DND-41 (cell line): ENCODE measurements around the gene JMJD1C.

Source experiments
- ATAC-seq: fragments of 200-7000 bp; cut with Tn5 transposase; 3 replicates; pipeline ENCODE4 v1.9.1; 2021; ENCODE audit warnings: low read depth; ENCODE audit not compliant: insufficient read depth
- DNase-seq: peaks from one replicate; pipeline ENCODE4 v3.0.0-alpha.2; 2020
- H2AFZ ChIP-seq: 2 replicates; pipeline ENCODE4 v1.6.0; 2012; ENCODE audit warnings: low read depth, low read length
- H3K27ac ChIP-seq: 2 replicates; pipeline ENCODE4 v1.5.1; 2012; ENCODE audit warnings: low read length, inconsistent platforms
- H3K27me3 ChIP-seq: fragments of 200-600 bp; sonication (generic); 2 replicates; pipeline ENCODE4 v1.6.0; 2012; ENCODE audit warnings: low read length, mild to moderate bottlenecking, inconsistent platforms; ENCODE audit not compliant: insufficient read depth, poor library complexity
- H3K36me3 ChIP-seq: 2 replicates; pipeline ENCODE4 v1.5.1; 2012; ENCODE audit warnings: low read length, inconsistent platforms; ENCODE audit not compliant: insufficient read depth
- H3K4me1 ChIP-seq: 2 replicates; pipeline ENCODE4 v1.5.1; 2012; ENCODE audit warnings: mild to moderate bottlenecking, low read length; ENCODE audit not compliant: insufficient read depth
- H3K4me2 ChIP-seq: 2 replicates; pipeline ENCODE4 v1.6.0; 2012; ENCODE audit warnings: mild to moderate bottlenecking, moderate library complexity, low read length, inconsistent platforms; ENCODE audit not compliant: insufficient read depth
- H3K4me3 ChIP-seq, 2 experiments: fragments of 200-600 bp in 1 of 2; shearing (Covaris generic) in 1 of 2; 2 replicates each; pipeline ENCODE4 v1.5.1; 2012 to 2016; ENCODE audit warnings: inconsistent platforms in 2 of 2, low read length in 2 of 2, mild to moderate bottlenecking in 2 of 2, low read depth in 1 of 2, moderate library complexity in 1 of 2
- H3K79me2 ChIP-seq: 2 replicates; pipeline ENCODE4 v1.6.0; 2012; ENCODE audit warnings: low read length, inconsistent platforms; ENCODE audit not compliant: insufficient read depth
- H3K9ac ChIP-seq: 2 replicates; pipeline ENCODE4 v1.6.0; 2012; ENCODE audit warnings: low read depth, mild to moderate bottlenecking, inconsistent platforms, low read length, moderate library complexity
- H3K9me3 ChIP-seq: 2 replicates; pipeline ENCODE4 v1.5.1; 2012; ENCODE audit warnings: low read length, moderate library complexity, mild to moderate bottlenecking, inconsistent platforms; ENCODE audit not compliant: insufficient read depth, severe bottlenecking
- H4K20me1 ChIP-seq: 2 replicates; pipeline ENCODE4 v1.6.0; 2012; ENCODE audit warnings: low read length; ENCODE audit not compliant: insufficient read depth
- EZH2 ChIP-seq: IDR thresholded peaks from 3 replicates; pipeline ENCODE4 v1.6.1; 2012; ENCODE audit warnings: borderline replicate concordance, low read depth, mild to moderate bottlenecking, moderate library complexity, low read length, inconsistent platforms; ENCODE audit not compliant: severe bottlenecking
- TF ChIP-seq, protein P1 (sequence below): IDR thresholded peaks from 2 replicates; pipeline ENCODE4 v1.5.1; 2012; ENCODE audit warnings: borderline replicate concordance, low read length, moderate library complexity, mild to moderate bottlenecking; ENCODE audit not compliant: poor library complexity, severe bottlenecking; ENCODE audit errors: extremely low read depth

JMJD1C gene

GRCh38 chr10:63247771-63248170 lies 218.0 kb downstream of the JMJD1C start:
- no peak for ATAC-seq
- Histone ChIP-seq H2AFZ (no peak overlapping the region), H3K9ac (no peak overlapping the region), H3K27ac (no peak overlapping the region), H3K4me1 (peaks cover 34% of the 10 kb centered on the region), H3K4me3 (no peak overlapping the region), H3K4me2 (no peak overlapping the region), H4K20me1 (peaks cover 37% of the 10 kb centered on the region), H3K36me3 (peaks cover 13% of the 10 kb centered on the region; the same call in 1 of the 2 replicates), H3K27me3 (no peaks in the 10 kb centered on the region), H3K79me2 (peaks cover 98% of the 10 kb centered on the region), H3K9me3 (no peaks in the 10 kb centered on the region)
- TF ChIP-seq, protein P1, sequence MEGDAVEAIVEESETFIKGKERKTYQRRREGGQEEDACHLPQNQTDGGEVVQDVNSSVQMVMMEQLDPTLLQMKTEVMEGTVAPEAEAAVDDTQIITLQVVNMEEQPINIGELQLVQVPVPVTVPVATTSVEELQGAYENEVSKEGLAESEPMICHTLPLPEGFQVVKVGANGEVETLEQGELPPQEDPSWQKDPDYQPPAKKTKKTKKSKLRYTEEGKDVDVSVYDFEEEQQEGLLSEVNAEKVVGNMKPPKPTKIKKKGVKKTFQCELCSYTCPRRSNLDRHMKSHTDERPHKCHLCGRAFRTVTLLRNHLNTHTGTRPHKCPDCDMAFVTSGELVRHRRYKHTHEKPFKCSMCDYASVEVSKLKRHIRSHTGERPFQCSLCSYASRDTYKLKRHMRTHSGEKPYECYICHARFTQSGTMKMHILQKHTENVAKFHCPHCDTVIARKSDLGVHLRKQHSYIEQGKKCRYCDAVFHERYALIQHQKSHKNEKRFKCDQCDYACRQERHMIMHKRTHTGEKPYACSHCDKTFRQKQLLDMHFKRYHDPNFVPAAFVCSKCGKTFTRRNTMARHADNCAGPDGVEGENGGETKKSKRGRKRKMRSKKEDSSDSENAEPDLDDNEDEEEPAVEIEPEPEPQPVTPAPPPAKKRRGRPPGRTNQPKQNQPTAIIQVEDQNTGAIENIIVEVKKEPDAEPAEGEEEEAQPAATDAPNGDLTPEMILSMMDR = no peak
- no peak for TF ChIP-seq EZH2
- no peak for DNase-seq

DNA sequence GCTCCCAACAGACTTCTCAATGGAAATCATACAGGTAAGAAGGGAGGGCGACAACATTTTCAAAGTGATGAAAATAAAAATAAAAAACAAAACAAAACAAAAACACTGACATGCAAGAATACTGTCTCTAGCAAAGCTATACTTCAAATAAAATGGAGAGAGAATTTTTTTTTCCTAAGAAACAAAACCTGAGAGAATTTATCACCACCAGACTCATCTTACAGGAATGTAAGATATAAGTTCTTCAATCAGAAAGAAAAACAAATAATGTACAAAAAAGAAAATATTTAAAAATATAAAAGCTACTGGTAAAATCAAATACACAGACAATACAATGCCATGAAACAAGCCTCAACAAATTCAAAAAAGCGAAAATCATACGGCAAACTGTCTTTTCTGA lies 219.4 kb downstream of the JMJD1C start:
- H3K27me3 ChIP-seq = no peaks in the 10 kb centered on the region
- H3K4me2 ChIP-seq = no peak overlapping the region
- DNase-seq (no peak), ATAC-seq (no peak)
- peaks cover 48% of the 10 kb centered on the region for H3K4me1 ChIP-seq
- peaks cover 13% of the 10 kb centered on the region; the same call in 1 of the 2 replicates for H3K36me3 ChIP-seq
- H2AFZ ChIP-seq = no peak overlapping the region
- H4K20me1 ChIP-seq = peaks cover 35% of the 10 kb centered on the region
- no peak overlapping the region for H3K9ac ChIP-seq
- H3K27ac ChIP-seq = no peak overlapping the region
- H3K79me2 ChIP-seq = peaks cover 98% of the 10 kb centered on the region
- no peak for TF ChIP-seq EZH2
- TF ChIP-seq, protein P1 = no peak
- H3K4me3 ChIP-seq = no peak overlapping the region
- no peaks in the 10 kb centered on the region for H3K9me3 ChIP-seq

DNA sequence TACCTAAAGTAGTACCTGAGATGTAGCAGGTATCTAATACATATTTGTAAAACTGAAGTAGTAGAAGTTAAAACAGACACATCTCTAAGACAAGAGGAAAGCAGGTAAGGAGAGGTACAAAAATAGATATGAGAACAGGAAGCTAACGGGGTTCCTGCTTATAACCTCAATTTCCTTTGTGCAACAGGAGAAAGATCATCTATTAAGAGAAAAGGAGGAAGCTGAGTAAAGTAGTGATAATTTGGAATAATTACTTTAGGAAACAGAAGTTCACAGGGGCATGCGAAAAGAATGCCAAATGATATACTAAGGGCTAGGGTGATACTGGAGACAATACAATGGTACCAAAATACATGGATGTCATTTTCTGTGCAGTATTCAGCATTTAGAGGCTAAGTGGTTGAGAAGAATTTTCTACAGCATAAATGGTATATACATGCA lies 223.9 kb downstream of the JMJD1C start:
- H3K79me2 ChIP-seq = peaks cover 98% of the 10 kb centered on the region
- no peak overlapping the region for H3K9ac ChIP-seq
- no peak for TF ChIP-seq EZH2
- TF ChIP-seq, protein P1 = no peak
- peak; percentile 46 for ATAC-seq
- H3K4me2 ChIP-seq = peak overlapping the region; percentile 5; the same call in 1 of the 2 replicates
- H3K27me3 ChIP-seq = no peaks in the 10 kb centered on the region
- no peak overlapping the region for H2AFZ ChIP-seq
- no peaks in the 10 kb centered on the region for H3K36me3 ChIP-seq
- no peaks in the 10 kb centered on the region for H3K9me3 ChIP-seq
- H3K4me3 ChIP-seq = no peak overlapping the region
- no peak for DNase-seq
- H3K4me1 ChIP-seq = peaks cover 68% of the 10 kb centered on the region
- peak overlapping the region; percentile 46 for H3K27ac ChIP-seq
- H4K20me1 ChIP-seq = peaks cover 38% of the 10 kb centered on the region
